ELR (cell line): Measurements from ENCODE around the gene BOD1L1.

Experiments used
- DNase-seq: peaks from one replicate; pipeline ENCODE4 v3.0.0-alpha.2; 2015; ENCODE audit warnings: low read depth

BOD1L1 gene

GRCh38 chr4:13524504-13525243, 102.9 kb downstream of the BOD1L1 start:
- DNase-seq = peak; percentile 85

- DNase-seq = no peak
These were observed 103.7 kb downstream of the BOD1L1 start for GRCh38 chr4:13523591-13524503.

GRCh38 chr4:13523105-13523477, 104.4 kb downstream of the BOD1L1 start:
- DNase-seq = no peak

- DNase-seq = peak; percentile 33
These were observed 105.0 kb downstream of the BOD1L1 start for GRCh38 chr4:13522282-13523104.

GRCh38 chr4:13521047-13521446, 106.5 kb downstream of the BOD1L1 start:
- DNase-seq = no peak
